GM23338 (cell line): ENCODE measurements around the gene UNC5B. TPM values are rescaled to one million over a fixed set of nuclear protein-coding genes. Genes with fewer than 3 reads are reported as not detected.

Source experiments
- ATAC-seq: fragments of 200-7000 bp; cut with Tn5 transposase; 3 replicates; pipeline ENCODE4 v1.9.1; 2020
- DNase-seq: peaks from one replicate; pipeline ENCODE4 v3.0.0-alpha.2; 2015; ENCODE audit warnings: low spot score
- H2AFZ ChIP-seq: fragments of 200-600 bp; sonication (generic); 2 replicates; pipeline ENCODE4 v1.8.0; 2016; ENCODE audit warnings: antibody characterized with exemption, mild to moderate bottlenecking, moderate library complexity
- H3F3A ChIP-seq: fragments of 200-600 bp; sonication (generic); replicated peaks from 2 replicates; pipeline ENCODE4 v1.8.0; 2017; ENCODE audit warnings: antibody characterized with exemption, mixed run types, low read depth
- H3K27ac ChIP-seq: fragments of 200-600 bp; sonication (generic); 2 replicates; pipeline ENCODE4 v1.6.1; 2016; ENCODE audit warnings: low read depth
- H3K27me3 ChIP-seq: fragments of 200-600 bp; sonication (generic); 2 replicates; pipeline ENCODE4 v1.8.0; 2016; ENCODE audit warnings: mild to moderate bottlenecking, mixed run types, moderate library complexity; ENCODE audit not compliant: insufficient read depth
- H3K36me3 ChIP-seq: fragments of 200-600 bp; sonication (generic); 2 replicates; pipeline ENCODE4 v1.8.0; 2016; ENCODE audit warnings: mild to moderate bottlenecking; ENCODE audit not compliant: insufficient read depth
- H3K4me1 ChIP-seq: fragments of 200-600 bp; sonication (generic); 2 replicates; pipeline ENCODE4 v1.8.0; 2016; ENCODE audit warnings: mild to moderate bottlenecking, moderate library complexity; ENCODE audit not compliant: insufficient read depth
- H3K4me2 ChIP-seq: fragments of 200-600 bp; sonication (generic); 2 replicates; pipeline ENCODE4 v1.7.1; 2017; ENCODE audit warnings: mixed run types
- H3K4me3 ChIP-seq: fragments of 200-600 bp; sonication (generic); 2 replicates; pipeline ENCODE4 v1.6.1; 2016; ENCODE audit warnings: mixed run types
- H3K79me2 ChIP-seq: fragments of 200-600 bp; sonication (generic); replicated peaks from 2 replicates; pipeline ENCODE4 v1.8.0; 2017; ENCODE audit warnings: mild to moderate bottlenecking; ENCODE audit not compliant: insufficient read depth
- H3K9me2 ChIP-seq: fragments of 200-600 bp; sonication (generic); 2 replicates; pipeline ENCODE4 v1.8.0; 2017; ENCODE audit not compliant: insufficient read depth
- H4K20me1 ChIP-seq: fragments of 200-600 bp; sonication (generic); replicated peaks from 2 replicates; pipeline ENCODE4 v1.8.0; 2017; ENCODE audit warnings: mild to moderate bottlenecking; ENCODE audit not compliant: insufficient read depth
- H3K27ac Mint-ChIP-seq: 2 replicates; pipeline ENCODE4 v1.8.0; 2020; ENCODE audit warnings: inconsistent platforms, mild to moderate bottlenecking, moderate library complexity, mixed read lengths
- H3K27me3 Mint-ChIP-seq: 3 replicates; pipeline ENCODE4 v1.8.0; 2022; ENCODE audit warnings: low read depth, mild to moderate bottlenecking, moderate library complexity, mixed read lengths, inconsistent platforms; ENCODE audit not compliant: insufficient read depth, poor library complexity
- H3K36me3 Mint-ChIP-seq: 3 replicates; pipeline ENCODE4 v1.8.0; 2021; ENCODE audit warnings: low read depth, mild to moderate bottlenecking, inconsistent platforms, moderate library complexity, mixed read lengths
- H3K4me1 Mint-ChIP-seq: 3 replicates; pipeline ENCODE4 v1.8.0; 2020; ENCODE audit warnings: mild to moderate bottlenecking, inconsistent platforms, mixed read lengths
- H3K4me3 Mint-ChIP-seq: 3 replicates; pipeline ENCODE4 v1.8.0; 2021; ENCODE audit warnings: moderate library complexity, mild to moderate bottlenecking, inconsistent platforms, mixed read lengths
- H3K9me3 Mint-ChIP-seq: 3 replicates; pipeline ENCODE4 v1.8.0; 2020; ENCODE audit warnings: moderate library complexity, mild to moderate bottlenecking, inconsistent platforms, mixed read lengths
- CREB1 ChIP-seq: fragments of 250-450 bp; sonication (Bioruptor Pico); IDR thresholded peaks from 2 replicates; pipeline ENCODE4 v1.5.0; 2020; ENCODE audit warnings: low read depth, mild to moderate bottlenecking, moderate library complexity
- ETS1 ChIP-seq: IDR thresholded peaks from 2 replicates; pipeline ENCODE4 v1.6.1; 2016; ENCODE audit warnings: antibody characterized with exemption
- EZH2 ChIP-seq: fragments of 200-600 bp; sonication (generic); IDR thresholded peaks from one replicate; pipeline ENCODE4 v1.8.0; 2017; ENCODE audit warnings: antibody characterized with exemption, mild to moderate bottlenecking, low read depth; ENCODE audit not compliant: unreplicated experiment
- EZH2phosphoT487 ChIP-seq: fragments of 200-600 bp; sonication (generic); IDR thresholded peaks from one replicate; pipeline ENCODE4 v1.8.1; 2018; ENCODE audit warnings: antibody characterized with exemption; ENCODE audit not compliant: unreplicated experiment
- JUNB ChIP-seq: IDR thresholded peaks from one replicate; pipeline ENCODE4 v1.6.1; 2016; ENCODE audit warnings: antibody characterized with exemption; ENCODE audit not compliant: unreplicated experiment
- NANOG ChIP-seq: IDR thresholded peaks from 2 replicates; pipeline ENCODE4 v1.6.1; 2016; ENCODE audit warnings: antibody characterized with exemption, borderline replicate concordance
- POLR2AphosphoS5 ChIP-seq: IDR thresholded peaks from 2 replicates; pipeline ENCODE4 v1.6.1; 2016; ENCODE audit warnings: antibody characterized with exemption, low read depth
- STAT1 ChIP-seq: IDR thresholded peaks from one replicate; pipeline ENCODE4 v1.6.1; 2016; ENCODE audit warnings: antibody characterized with exemption; ENCODE audit not compliant: unreplicated experiment
- ZNF462 ChIP-seq: fragments of 250-450 bp; sonication (Bioruptor Pico); IDR thresholded peaks from 2 replicates; pipeline ENCODE4 v1.5.0; 2020; ENCODE audit warnings: mild to moderate bottlenecking, moderate library complexity
- polyA plus RNA-seq: library from polyadenylated mRNA; unstranded; fragments of >200 nt; fragmentation: Nextera tagmentation; extraction: Ambion mirVana; gene quantifications from 2 replicates; pipeline ENCODE4 v1.2.1, GENCODE V29; 2016
- total RNA-seq: library from RNA; depleted of rRNA; stranded (reverse); fragments of >200 nt; shearing (Covaris generic); gene quantifications from 2 replicates; pipeline ENCODE4 v1.2.3, GENCODE V29; 2014

UNC5B gene
- total and polyA plus RNA-seq, 2 experiments from 2014 or later = 8.0 to 31.2 TPM

GRCh38 chr10:71342573-71343391 lies 130.4 kb downstream of the UNC5B start (continued):
- TF ChIP-seq ZNF462 (no peak), JUNB (no peak), ETS1 (no peak), EZH2 (no peak), POLR2AphosphoS5 (no peak), CREB1 (CRISPR knock-in tag) (no peak), STAT1 (no peak)

GRCh38 chr10:71343392-71343773 lies 131.0 kb downstream of the UNC5B start:
- H4K20me1 ChIP-seq = no peaks in the 10 kb centered on the region
- no peak overlapping the region for H3K4me3 ChIP-seq
- Mint-ChIP-seq H3K9me3 (0 out of 3 replicates have a peak, but pooled peaks cover 4% of the 10 kb centered on the region), H3K4me3 (no peak overlapping the region), H3K4me1 (peaks cover 53% of the 10 kb centered on the region), H3K27me3 (peaks cover 26% of the 10 kb centered on the region), H3K27ac (peak overlapping the region; percentile 96; the same call in 1 of the 2 replicates), H3K36me3 (peaks cover 3% of the 10 kb centered on the region; the same call in 2 of the 3 replicates)
- H3F3A ChIP-seq = peaks cover 11% of the 10 kb centered on the region
- no peak for ATAC-seq
- H3K27me3 ChIP-seq = no peaks in the 10 kb centered on the region
- peak overlapping the region; percentile 93 for H3K27ac ChIP-seq
- 0 out of 2 replicates have a peak overlapping the region, but pooled peaks have one; percentile 63 for H3K4me2 ChIP-seq
- H3K9me2 ChIP-seq = no peaks in the 10 kb centered on the region
- H3K36me3 ChIP-seq = no peaks in the 10 kb centered on the region
- no peak overlapping the region for H2AFZ ChIP-seq
- H3K4me1 ChIP-seq = peaks cover 40% of the 10 kb centered on the region
- no peaks in the 10 kb centered on the region for H3K79me2 ChIP-seq
- DNase-seq = no peak
- no peak for TF ChIP-seq POLR2AphosphoS5
- TF ChIP-seq EZH2phosphoT487 = no peak
- no peak for TF ChIP-seq NANOG
- TF ChIP-seq ETS1 = no peak
- no peak for TF ChIP-seq EZH2
